GM19025 (cell line): Measurements from ENCODE around the gene GLI3.

Experiments
- ATAC-seq: cut with Tn5 transposase; IDR thresholded peaks from one replicate; pipeline ENCODE4 v1.9.1; 2021; ENCODE audit warnings: mild to moderate bottlenecking, low read depth, moderate library complexity; ENCODE audit not compliant: unreplicated experiment

GLI3 gene

DNA sequence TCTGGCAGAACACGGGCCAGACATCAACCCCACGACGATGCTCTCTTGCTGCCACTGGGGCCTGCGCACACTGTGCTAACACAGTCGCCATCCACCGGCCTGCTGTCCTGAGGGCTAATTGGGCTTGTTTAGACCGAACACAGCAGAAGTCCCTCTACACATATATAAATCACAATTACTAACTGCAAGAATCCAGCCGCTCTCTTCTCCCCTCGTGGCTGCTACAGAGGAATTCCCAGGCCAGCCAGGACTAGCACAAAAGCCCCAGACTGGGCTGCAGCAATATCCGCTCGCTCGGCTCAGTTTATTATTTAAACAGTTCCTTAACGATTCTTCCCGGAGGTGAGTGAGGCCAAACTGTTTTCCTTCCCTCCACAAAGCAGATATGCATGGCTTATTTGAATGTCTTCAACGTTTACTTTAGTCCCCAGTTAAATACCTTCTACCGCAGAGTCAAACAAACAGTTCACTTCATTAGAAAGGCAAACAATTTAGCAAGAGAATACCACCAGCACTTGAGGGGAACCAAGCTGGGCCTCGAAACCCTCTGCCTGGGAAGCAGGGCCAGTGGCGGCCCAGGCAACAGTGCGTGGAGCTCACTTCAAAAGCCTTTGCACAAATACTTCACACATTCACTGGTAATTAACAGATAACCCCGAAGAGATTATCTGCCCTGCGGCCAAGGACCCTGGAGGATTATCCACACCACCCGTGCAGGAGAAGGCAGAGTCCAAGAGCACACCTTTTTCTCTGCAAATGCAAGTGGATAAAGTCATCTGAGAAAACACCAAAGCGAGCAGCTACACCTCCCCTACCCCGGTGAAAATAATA lies 145.3 kb downstream of the GLI3 start:
- ATAC-seq: no peak

DNA sequence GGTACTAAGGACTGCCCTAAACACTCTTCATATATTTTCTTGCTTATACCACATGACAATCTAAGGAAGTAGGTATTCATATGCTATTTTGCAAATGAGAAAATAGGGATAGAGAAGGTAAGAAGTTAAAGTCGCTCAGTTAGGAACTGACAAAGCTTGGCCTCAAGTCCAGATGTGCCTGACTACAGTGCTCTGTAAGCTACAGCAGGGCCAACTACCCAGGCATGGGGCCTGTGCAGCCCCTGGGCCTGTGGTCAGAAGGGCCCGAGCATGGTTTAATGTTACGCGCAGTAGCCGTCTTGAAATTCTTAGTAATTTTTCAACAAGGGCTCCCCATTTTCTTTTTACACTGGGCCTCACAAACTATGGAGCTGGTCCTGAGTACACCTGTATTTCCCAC lies 146.2 kb downstream of the GLI3 start:
- no peak for ATAC-seq

DNA sequence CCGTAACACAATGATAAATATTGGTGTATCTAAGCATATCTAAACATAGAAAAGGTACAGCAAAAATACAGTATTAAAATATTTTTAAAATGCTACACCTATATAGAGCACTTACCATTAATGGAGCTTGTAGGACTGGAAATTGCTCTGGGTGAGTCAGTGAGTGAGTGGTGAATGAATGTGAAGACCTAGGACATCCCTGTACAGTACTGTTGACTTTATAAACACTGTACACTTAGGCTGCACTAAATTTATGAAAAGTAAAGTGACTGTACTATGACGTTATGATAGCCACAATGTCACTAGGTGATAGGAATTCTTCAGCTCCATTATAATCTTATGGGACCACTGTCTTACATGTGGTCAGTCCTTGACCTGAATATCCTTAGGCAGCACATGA lies 147.0 kb downstream of the GLI3 start:
- no peak for ATAC-seq

DNA sequence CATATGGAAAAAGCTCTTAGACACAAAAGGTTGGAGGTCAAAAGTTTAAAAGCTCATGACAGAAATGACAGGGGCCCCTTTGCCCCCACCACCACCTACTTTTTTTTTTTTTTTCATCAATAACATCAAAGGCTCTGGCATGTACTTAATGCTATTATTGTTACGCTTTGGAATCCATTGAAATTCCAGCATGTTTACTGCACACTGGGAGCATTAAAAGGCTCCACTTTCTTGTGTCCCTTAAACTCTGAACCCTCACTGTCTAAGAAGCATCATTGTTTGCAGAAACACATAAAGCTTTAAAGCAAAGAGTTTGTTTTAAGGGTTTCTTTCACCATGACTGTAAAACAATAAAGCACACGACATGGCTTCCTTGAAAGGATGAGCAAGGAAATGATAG lies 149.4 kb downstream of the GLI3 start:
- ATAC-seq: no peak

DNA sequence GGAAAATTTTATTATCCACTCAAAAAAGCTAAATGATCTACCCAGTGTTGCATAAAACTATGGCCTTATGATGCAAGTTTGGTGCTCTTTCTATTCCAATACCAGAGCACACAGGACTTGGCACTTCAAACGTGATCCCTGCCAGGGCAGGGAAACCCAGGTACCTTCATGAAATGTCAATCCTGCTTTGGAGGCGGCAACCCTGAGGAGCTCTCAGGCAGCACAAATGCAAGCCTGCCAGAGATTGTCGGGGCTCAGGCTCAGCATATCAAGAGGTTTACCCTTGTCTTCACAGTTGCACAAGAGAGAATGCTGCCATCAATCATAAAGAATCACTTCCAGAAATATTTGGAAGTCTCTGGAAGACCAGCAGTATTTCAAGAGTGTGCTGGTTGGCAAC lies 151.5 kb downstream of the GLI3 start:
- no peak for ATAC-seq

DNA sequence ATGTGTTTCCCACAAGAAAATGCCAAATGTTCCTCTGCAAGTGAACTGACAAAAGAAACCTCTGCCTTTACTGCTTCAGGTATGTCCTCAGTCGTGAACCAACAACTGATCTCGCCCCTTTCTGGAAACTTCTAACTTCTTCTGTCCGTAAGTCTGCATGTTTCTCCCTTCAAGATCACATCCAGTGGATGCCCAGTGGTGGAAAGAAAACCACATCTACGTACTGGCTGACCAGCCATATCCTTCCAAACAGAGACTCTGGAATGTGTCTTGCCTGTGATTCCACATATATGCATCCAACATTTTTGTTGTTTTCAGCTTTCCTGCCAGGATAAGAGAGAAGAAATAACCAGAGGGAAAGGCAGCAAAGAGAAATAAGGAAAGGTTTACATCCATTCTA lies 152.7 kb downstream of the GLI3 start:
- no peak for ATAC-seq

DNA sequence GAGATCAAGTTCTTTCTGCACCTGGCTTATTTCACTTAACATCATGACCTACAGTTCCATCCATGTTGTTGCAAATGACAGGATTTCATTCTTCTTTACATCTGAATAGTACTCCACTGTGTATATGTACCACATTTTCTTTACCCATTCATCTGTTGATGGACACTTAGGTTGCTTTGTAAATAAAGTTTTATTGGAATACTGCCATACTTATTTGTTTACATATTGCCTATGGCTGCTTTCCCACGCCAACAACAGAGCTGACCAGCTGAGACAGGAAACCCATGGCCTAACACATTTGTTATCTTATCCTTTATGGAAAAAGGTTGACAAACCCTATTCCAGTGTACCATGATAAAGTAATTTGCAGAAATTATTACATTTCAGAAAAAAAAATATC lies 153.7 kb downstream of the GLI3 start:
- ATAC-seq: no peak

DNA sequence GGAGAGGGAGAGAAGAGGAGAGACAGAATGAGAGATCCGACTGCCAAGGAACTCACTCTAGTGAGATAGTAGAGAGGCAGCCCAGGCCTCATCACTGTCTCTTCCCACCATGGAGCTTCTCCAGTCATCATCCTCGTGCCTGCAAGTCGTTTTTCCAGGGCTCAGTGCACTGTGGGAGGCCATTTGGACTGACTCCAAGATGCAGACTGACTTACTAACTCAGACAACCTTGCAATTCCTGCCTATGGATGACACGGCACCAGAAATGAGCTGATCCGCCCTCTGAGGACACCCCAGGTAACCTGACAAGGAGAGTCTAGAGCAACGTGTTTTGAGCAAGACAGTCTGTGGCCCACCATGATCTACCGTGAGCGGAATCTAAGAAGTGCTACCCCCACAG lies 154.9 kb downstream of the GLI3 start:
- ATAC-seq: no peak

DNA sequence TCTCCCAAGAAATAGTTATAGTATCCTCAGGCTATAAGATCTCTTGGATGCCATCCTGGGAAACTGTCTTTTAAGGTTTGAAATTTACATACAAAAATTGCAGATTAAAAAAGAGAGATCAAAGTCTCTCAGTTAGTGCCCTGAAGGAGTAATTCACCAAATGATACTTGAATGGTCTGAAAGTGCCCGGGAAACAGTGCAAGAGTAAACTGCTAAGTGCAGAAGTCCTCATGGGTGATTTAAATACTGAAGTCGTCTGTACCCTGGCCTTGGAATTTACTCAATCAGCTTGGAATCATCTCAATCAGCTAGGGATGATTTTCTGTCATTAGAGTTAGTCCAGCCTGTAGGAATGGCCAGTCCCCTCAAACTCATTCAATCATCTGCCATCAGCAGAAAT lies 155.3 kb downstream of the GLI3 start:
- no peak for ATAC-seq

DNA sequence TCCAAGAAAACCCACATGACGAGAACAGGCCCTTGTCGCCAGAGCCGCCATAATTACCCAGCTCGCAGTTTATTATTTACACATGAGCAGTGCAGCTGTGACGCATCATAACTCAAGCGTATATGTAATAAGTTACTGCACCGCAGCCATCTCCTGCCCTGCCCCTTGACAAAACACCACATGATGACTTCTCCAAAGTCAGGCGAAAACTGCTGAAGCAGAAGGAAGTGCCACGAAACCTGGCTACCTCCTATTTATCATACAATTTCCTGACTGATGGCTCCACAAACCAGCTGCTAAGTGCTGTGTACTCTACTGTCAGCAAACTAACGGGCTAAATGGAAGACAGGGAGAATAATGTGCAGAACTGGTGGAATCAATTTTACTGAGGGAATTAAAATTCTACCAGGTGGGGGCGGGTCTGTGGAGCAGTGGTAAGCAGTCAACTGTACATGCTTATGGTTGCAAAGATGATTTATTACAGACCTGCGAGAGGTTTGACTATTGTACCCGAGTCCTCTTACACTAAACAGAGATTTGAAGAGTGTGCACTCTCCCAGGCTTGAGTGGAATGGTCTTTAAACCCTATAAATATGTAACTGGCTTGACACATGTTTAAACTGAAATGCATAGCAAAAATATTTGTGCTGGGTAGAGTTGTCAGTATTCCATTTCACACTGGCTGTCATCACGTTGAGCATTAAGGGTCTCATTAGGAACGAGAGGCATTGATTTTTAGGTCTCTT lies 156.0 kb downstream of the GLI3 start:
- ATAC-seq: no peak

DNA sequence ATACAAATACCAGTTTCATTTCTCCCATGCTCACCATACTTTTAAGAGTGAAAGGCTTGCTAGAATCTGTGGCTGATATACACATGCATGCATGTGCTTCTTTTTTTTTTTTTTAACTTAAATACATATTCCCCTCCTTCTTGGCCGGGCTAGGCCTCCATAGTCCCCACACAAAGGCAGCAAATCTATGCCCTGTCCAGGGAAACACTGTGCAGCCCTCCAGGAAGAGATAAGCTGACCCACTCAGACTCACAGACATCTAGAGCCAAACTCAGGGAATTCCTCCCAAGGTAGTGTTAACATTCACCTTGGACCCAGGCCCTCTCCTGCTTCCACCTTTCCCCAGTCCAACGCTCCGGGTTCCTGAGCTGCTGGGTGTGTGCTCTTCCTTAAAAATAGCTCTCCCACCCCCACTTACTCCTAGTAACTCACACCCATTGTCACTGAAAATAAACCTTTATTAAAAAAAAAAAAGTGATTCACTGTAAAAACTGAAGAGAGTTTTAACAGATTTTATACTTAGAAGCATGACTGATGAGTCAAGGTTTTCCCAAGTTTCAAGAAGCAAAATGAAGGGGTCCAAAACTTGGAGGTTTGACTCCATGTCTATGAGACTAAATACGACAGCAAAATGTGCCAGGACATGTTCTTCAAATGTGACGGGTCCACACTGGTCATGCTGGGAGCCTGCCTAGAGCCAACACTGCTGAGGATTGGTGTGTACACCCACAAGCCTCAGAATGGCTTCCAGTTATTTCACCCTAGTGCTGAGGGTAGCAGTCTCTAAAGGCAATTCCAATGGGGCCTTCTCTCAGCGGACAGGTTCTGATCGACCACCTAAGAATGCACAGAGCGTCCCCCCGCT lies 159.5 kb downstream of the GLI3 start:
- ATAC-seq: no peak

DNA sequence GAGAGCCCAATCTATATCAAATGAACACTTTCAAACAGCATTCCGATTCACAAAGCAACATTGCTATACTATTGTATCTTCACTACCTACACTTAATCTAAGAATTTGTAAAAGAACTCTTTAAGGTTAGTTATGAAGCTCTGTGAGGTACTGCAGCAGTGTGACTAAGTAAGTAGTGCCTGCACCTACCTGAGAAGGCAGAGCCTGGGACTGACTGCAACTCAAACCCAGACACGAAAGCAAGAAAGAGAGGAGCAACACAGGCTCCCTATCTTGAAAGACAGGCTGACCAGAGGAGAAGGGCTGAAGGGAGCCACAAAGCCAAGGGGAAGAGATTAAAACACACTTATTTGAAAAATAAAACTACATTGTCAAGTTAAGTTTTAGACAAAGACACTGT lies 160.1 kb downstream of the GLI3 start:
- ATAC-seq: no peak

DNA sequence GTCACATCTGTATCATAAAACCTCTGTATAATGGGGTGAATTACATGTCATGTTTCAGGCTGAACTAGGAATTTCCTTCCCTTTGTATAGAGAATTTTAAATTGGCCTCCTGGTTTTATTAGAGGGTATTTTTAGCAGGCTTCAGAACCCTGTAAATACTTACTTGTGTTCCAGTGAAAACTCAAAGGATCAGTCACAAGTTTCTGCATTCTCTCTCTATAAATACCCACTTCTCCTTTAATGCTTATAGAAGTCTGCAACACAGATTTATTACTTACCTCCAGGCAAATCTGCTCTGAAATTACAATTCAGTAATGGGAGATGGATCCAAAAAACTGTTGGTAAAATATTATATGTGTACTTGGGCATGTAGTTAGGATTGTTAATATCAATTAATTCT lies 161.6 kb downstream of the GLI3 start:
- ATAC-seq: no peak

DNA sequence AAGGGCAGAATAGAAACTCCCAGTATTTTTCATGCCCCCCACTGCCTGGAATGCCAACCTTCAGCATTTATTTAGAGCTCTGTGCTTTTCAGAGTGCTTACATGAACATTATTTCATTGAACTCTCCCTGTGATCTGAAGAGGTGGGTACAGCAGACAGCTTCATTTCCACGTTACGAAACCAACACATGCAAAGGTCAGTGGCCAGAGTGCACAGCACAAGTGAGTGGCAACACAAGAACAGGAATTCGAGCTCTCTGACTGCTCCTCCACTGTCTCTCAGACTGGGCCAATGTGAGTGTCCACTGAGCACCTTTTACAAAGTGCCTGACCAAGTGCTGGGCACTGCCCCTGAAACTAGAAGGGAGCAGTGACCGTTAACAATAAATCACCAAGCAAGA lies 162.9 kb downstream of the GLI3 start:
- ATAC-seq: no peak

DNA sequence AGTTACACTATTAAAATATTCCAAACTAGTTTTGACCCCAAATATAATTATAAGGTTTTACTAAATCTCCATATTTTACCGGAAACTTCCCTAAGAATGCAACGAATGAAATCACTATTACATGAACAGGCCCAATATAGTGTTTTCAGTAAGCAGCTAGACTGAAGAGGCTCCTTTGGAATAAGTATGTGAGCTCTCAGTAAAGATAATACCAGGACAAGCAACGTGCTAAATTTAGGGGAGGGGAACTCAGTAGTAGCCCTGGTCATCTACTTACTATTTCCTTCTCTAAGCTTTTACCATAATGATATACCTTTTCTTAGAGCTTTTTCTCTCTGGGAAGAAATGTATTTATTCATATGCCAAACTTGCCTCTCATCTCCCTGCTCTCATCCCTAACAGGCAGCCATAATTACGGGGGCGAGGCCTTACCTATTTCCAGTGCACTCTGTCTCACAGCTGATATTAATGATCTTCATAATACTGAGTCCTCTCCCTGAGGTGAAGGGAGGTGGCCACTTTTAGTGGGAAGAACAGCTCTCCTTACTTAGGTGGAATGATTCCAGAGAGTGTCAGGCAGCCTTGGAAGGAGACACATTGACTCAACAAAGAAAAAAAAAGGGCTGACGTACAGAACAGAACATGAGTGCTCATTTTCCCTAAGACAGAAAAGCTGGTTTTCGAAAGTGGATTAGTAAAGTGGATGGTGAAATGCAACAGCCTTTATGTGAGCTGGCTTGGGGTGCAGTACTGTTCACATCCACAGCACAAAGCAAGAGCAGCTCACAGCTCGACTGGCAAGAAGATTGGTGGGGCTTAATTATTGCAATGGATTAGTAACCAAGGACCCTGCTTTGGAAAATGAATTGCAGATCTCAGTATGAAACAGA lies 165.4 kb downstream of the GLI3 start:
- no peak for ATAC-seq

DNA sequence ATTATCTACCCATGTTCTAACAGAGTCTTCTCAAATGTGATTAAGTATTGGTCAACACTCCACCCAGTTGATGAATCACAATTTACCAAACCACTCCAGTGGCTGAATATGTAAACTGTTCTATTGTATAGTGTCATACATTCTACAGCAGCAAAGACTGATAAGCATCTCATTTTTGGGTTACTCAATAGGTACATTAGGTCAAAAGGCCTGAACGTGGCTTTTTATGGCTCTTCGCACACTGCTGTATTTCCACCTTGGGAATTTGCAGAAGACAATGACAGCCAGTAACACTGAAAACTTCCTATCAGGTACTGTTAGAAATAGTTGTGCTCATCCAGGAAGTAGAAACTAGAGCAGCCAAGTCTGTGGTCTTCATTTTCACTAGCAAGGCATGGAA lies 166.9 kb downstream of the GLI3 start:
- no peak for ATAC-seq

DNA sequence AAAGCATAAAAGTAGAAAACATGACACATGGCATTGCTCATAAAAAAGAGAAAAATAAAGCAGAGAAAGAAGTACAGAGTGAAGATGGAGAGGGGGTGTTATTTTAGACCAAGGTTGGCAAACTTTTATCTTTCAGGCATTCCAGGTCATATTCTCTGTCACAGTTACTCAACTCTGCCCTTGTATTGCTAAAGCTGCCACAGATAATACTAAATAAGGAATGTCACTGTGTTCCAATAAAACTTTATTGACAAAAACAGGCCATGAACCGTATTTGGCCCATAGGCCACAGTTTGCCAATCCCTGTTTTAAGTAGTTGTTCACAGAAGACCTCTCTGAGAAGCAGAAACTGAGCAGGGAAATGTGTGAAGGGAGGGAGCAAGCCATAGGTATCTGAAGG lies 167.4 kb downstream of the GLI3 start:
- ATAC-seq: no peak

DNA sequence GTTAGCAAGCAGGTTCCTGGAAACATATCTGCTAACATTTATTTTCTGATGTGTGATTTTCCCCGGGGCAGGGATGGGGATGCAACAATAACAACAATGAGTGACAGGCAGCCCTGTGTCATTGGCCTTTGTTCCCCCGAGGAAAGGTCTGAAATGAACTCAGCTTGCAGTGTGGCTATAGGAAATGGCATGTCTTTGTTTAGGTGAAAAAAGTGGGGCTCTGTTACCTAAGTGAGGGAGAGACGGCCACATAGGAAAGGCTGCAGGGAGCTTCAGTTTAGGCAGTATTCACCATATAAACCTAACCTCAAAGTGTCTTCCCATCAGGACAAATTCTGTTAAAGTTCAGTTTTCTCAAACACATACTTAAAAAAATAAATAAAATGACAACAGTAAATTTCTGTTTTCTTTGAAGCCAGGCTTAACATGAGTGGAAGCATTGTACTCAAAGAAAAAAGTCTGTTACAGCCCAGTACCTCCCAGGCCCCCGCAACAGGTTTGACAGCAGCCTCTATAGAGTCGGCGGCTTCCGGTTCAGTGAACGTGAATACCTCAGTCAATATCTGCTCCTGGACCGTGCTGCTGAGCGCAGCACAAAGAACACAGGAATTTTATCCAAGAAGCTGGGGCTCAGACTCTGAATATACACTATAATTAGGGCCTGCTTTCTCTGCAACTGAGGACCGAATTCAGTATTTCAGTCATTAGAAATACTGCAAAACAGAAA lies 168.3 kb downstream of the GLI3 start:
- no peak for ATAC-seq

DNA sequence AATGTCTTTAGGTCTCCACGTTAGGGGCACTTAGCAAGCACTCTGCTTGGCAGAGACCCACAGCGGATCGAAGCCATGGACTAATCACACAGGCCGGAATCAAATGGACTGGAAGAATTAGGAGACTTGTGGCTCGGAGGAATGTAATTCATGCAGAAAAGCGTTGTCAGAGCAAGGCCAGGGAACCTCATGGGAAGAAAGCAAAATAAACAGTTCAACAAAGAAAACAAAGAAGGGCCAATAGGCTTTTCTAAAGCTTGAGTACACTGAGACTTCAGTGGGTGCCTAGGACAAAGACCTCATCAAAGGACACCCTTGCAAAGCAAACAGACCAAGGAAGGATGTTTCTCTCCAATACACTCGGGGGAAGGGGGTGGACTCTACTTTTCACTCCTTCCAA lies 171.1 kb downstream of the GLI3 start:
- ATAC-seq: no peak

DNA sequence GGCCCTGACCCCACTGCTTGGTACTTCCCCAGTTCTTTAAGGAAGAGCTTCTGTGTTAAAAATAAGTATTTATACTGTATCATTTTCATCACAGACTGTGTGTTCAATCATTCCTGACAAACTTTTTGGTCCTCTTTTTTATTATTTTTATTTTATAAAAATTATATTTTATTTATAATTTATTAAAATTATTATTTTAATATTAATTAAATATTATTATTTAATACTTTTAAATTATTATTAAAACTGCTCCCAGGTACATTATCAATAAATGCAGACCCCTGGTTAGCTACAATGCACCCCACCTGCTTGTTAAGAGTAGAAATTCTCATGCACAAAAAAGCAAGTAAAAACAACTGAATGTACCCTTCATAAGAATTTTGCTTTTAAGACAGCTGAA lies 172.0 kb downstream of the GLI3 start:
- no peak for ATAC-seq
